ENCODE data around the gene PRSS21.
A peak's percentile ranks its signal among the peaks of the same experiment; 100 is the strongest.

Gene PRSS21

GRCh38 chr16:2828876-2829430 is 11.9 kb downstream of the PRSS21 start:
- H3K27ac ChIP-seq, result peak overlapping the region; percentile 97
- no peak for TF ChIP-seq CTCF (conservative IDR thresholded peaks at IDR 0.05)

- TF ChIP-seq CTCF (conservative IDR thresholded peaks at IDR 0.05), result no peak
- peak within 1 kb of the TSS; percentile 97 for H3K27ac ChIP-seq
Observed at GRCh38 chr16:2829501-2830354, 12.7 kb downstream of the PRSS21 start, which contains the start of gene ZG16B. Gene ZG16B, plus strand, starts transcription at chr16:2830303. Its CDS starts 139 bp downstream, at chr16:2830442.

DNA sequence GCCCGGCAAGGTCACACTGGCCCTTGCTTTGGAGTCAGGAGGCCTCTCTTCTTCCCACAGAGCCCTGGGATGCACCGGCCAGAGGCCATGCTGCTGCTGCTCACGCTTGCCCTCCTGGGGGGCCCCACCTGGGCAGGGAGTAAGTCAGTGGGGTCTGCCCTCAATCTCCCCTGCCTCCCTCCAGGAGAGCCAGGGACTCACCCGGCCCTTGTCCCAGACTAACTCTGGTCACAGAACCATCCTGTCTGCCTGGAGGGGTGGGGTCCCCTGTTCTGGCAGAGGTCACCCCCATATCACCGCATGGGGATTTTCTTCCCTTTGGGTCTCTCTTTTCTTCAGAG is 13.3 kb downstream of the PRSS21 start:
- peak overlapping the region; percentile 97 for H3K27ac ChIP-seq
- TF ChIP-seq CTCF (conservative IDR thresholded peaks at IDR 0.05), result no peak

DNA sequence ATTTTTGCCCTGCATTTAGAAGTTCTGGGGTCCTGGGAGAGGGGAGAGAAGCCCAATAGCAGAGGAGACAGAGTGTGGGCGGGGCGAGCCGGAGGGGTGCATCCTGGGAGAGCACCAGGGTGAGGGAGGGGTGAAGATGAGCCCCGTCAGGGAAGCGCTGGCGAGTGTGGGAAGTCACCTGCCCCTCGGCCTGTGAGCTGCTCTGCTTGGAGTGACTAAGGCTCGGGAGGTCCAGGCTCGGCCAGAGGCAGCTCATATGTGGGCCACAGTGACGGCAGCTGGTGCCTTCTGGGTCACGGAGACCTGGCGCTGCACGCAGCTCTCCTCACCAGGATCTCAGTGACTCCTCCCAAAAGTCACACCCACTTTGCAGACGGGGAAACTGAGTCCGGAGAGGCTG is 14.2 kb downstream of the PRSS21 start:
- TF ChIP-seq CTCF (conservative IDR thresholded peaks at IDR 0.05), result no peak
- peak overlapping the region; percentile 97; the same call in 1 of the 2 replicates for H3K27ac ChIP-seq

DNA sequence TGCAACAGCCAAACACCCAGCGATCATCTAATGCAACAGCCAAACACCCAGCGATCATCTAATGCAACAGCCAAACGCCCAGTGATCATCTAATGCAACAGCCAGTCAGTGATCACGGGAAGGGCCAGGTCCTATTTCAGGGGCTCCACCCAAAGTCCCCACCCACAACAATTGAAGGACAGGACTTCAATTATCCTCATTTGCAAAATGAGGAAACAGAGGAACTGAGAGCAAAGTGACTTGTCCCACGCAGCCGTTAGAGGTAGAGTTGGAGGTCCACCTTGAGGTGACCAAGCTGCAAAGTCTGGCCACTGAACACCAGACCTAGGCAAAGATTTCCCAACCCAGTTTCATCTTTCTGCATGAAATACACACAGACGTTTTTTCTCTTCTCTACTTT is 16.7 kb downstream of the PRSS21 start:
- H3K27ac ChIP-seq, result no peak overlapping the region
- TF ChIP-seq CTCF (conservative IDR thresholded peaks at IDR 0.05), result no peak

DNA sequence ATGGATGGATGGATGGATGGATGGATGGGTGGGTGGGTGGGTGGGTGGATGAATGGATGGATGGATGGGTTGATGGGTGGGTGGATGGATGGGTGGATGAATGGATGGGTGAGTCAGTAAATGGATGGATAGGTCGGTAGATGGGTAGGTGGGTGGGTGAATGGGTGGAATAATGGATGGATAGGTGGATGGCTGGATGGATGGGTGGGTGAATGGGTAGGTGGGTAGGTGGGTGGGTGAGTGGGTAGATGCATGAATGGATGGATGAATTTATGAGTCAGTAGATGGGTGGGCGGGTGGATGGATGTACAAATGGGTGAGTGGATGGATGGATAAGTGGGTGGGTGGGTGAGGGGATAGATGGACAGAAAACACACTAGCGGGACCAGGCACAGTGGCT is 17.9 kb downstream of the PRSS21 start:
- no peak for TF ChIP-seq CTCF (conservative IDR thresholded peaks at IDR 0.05)
- H3K27ac ChIP-seq, result no peak overlapping the region

- TF ChIP-seq CTCF (conservative IDR thresholded peaks at IDR 0.05), result no peak
- no peak overlapping the region for H3K27ac ChIP-seq
Observed at GRCh38 chr16:2835638-2836493, 18.8 kb downstream of the PRSS21 start.

Data from VCaP (cell line).